Measurements from ENCODE around the gene RFX6. TPM values are rescaled to one million over a fixed set of nuclear protein-coding genes. Genes with fewer than 3 reads are reported as not detected.
"Not testable (repeated sequence)": the region's sequence is repeated elsewhere in the genome, so short reads cannot be mapped to it uniquely, and the experiment has no call there.

RFX6 gene, protein sequence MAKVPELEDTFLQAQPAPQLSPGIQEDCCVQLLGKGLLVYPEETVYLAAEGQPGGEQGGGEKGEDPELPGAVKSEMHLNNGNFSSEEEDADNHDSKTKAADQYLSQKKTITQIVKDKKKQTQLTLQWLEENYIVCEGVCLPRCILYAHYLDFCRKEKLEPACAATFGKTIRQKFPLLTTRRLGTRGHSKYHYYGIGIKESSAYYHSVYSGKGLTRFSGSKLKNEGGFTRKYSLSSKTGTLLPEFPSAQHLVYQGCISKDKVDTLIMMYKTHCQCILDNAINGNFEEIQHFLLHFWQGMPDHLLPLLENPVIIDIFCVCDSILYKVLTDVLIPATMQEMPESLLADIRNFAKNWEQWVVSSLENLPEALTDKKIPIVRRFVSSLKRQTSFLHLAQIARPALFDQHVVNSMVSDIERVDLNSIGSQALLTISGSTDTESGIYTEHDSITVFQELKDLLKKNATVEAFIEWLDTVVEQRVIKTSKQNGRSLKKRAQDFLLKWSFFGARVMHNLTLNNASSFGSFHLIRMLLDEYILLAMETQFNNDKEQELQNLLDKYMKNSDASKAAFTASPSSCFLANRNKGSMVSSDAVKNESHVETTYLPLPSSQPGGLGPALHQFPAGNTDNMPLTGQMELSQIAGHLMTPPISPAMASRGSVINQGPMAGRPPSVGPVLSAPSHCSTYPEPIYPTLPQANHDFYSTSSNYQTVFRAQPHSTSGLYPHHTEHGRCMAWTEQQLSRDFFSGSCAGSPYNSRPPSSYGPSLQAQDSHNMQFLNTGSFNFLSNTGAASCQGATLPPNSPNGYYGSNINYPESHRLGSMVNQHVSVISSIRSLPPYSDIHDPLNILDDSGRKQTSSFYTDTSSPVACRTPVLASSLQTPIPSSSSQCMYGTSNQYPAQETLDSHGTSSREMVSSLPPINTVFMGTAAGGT
- total RNA-seq (2012; rRNA removed): not detected in 2 replicates

DNA sequence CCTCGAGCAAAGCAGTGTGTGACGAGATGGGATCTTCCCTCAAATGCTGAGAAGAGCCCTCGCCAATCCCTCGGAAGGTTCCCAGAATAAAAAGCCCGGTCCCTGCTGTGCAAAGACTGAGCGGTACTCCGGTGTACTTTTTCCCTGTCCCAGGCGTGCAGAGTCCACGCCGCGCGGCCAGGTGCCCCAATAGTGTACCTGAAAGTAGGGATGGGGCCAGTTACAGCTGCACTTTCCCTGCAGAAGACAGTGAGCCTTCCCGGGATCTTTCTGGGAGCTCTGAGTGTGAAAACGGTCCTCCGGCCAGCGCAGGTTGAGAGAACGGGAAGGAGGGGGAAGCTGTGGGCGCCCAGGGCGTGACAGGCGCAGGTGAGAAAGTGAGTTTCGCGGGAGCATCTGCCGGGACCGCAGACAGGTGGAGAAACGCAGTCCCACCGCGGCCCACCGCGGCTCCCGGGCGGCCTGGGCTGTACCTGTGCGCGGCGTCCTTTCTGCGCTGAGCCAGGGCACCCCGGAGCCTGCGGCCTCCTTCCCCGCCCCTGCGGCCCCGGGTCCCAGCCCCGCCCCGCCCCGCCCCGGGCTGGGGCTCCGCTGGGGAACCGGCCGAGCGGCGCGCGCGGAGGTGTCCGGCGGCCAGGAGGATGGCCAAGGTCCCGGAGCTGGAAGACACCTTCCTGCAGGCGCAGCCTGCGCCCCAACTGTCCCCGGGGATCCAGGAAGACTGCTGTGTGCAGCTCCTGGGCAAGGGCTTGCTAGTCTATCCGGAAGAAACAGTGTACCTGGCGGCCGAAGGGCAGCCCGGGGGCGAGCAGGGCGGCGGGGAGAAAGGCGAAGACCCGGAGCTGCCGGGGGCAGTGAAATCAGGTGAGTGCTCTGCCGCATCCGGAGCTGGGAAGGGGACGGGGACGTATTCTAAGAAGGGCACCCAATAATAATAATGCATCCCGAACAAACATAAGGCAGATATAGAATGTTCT, at the start of gene RFX6:
Gene RFX6 (plus strand): TSS at position 608 of the 977 bp plus-strand sequence. CDS start 34 bp downstream, at position 642.
- Histone ChIP-seq H3K4me1 (ENCODE audit: control insufficient read depth, insufficient read depth, low read length) (peaks cover 4% of the 10 kb centered on the region), H3K9ac (ENCODE audit: low read depth, low read length) (no peak within 1 kb of the TSS), H3K27me3 (ENCODE audit: control insufficient read depth, insufficient read depth, low read length) (peaks cover 42% of the 10 kb centered on the region), H3K36me3 (ENCODE audit: insufficient read depth, low read length) (no peaks in the 10 kb centered on the region), H3K4me2 (ENCODE audit: low read length) (peak within 1 kb of the TSS; percentile 79), H3K9me3 (replicated peaks; ENCODE audit: low read length) (no peaks in the 10 kb centered on the region), H3K4me3 (ENCODE audit: low read length) (peak within 1 kb of the TSS; percentile 48)

GRCh38 chr6:116827561-116828240, 49.3 kb upstream of the RFX6 start:
- Histone ChIP-seq H3K27me3 (ENCODE audit: control insufficient read depth, insufficient read depth, low read length) (no peaks in the 10 kb centered on the region), H3K9ac (ENCODE audit: low read depth, low read length) (no peak overlapping the region), H3K4me2 (ENCODE audit: low read length) (no peak overlapping the region), H3K9me3 (replicated peaks; ENCODE audit: low read length) (no peaks in the 10 kb centered on the region), H3K4me3 (ENCODE audit: low read length) (no peak overlapping the region), H3K36me3 (ENCODE audit: insufficient read depth, low read length) (no peaks in the 10 kb centered on the region), H3K4me1 (ENCODE audit: control insufficient read depth, insufficient read depth, low read length) (no peaks in the 10 kb centered on the region)

GRCh38 chr6:116828983-116829382, 48.1 kb upstream of the RFX6 start, which contains the start of gene GPRC6A:
TSS of gene GPRC6A (minus strand) at chr6:116829083. CDS start at chr6:116829013, 70 bp downstream.
- Histone ChIP-seq H3K9ac (ENCODE audit: low read depth, low read length) (no peak within 1 kb of the TSS), H3K27me3 (ENCODE audit: control insufficient read depth, insufficient read depth, low read length) (no peaks in the 10 kb centered on the region), H3K4me3 (ENCODE audit: low read length) (no peak within 1 kb of the TSS), H3K36me3 (ENCODE audit: insufficient read depth, low read length) (no peaks in the 10 kb centered on the region), H3K4me1 (ENCODE audit: control insufficient read depth, insufficient read depth, low read length) (no peaks in the 10 kb centered on the region), H3K9me3 (replicated peaks; ENCODE audit: low read length) (no peaks in the 10 kb centered on the region), H3K4me2 (ENCODE audit: low read length) (no peak within 1 kb of the TSS)

- not testable (repeated sequence) for H3K9me3 ChIP-seq (replicated peaks; ENCODE audit: low read length); H3K4me3 ChIP-seq (ENCODE audit: low read length); H3K4me1 ChIP-seq (ENCODE audit: control insufficient read depth, insufficient read depth, low read length); H3K36me3 ChIP-seq (ENCODE audit: insufficient read depth, low read length); H3K4me2 ChIP-seq (ENCODE audit: low read length); H3K27me3 ChIP-seq (ENCODE audit: control insufficient read depth, insufficient read depth, low read length); H3K9ac ChIP-seq (ENCODE audit: low read depth, low read length)
These were observed 42.5 kb upstream of the RFX6 start for GRCh38 chr6:116834526-116834925.

- peaks cover 10% of the 10 kb centered on the region for H3K4me1 ChIP-seq (ENCODE audit: control insufficient read depth, insufficient read depth, low read length)
- H3K27me3 ChIP-seq (ENCODE audit: control insufficient read depth, insufficient read depth, low read length): no peaks in the 10 kb centered on the region
- H3K9me3 ChIP-seq (replicated peaks; ENCODE audit: low read length): no peaks in the 10 kb centered on the region
- no peaks in the 10 kb centered on the region for H3K36me3 ChIP-seq (ENCODE audit: insufficient read depth, low read length)
- no peak overlapping the region for H3K9ac ChIP-seq (ENCODE audit: low read depth, low read length)
- H3K4me3 ChIP-seq (ENCODE audit: low read length): no peak overlapping the region
- H3K4me2 ChIP-seq (ENCODE audit: low read length): no peak overlapping the region
These were observed 40.3 kb upstream of the RFX6 start for GRCh38 chr6:116836606-116837342.

DNA sequence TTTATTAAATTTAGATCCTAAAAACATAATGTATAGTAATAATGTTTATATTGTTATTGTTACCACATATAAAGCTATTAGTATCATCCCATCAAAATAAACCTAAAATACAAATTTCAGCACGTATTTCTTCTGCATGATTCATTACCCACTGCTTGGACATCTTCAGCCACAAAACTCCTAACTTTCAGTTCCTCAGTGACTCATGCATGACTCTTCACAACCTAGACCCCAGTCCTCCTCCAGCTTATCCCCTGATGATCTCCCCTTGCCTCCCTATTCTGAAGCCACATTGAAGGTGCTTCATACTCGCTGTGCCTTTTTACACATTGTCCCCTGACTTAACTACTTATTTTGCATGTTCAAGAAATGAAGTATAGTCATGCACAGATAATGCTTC, 37.0 kb upstream of the RFX6 start:
- no peak overlapping the region for H3K9ac ChIP-seq (ENCODE audit: low read depth, low read length)
- H3K4me2 ChIP-seq (ENCODE audit: low read length): no peak overlapping the region

GRCh38 chr6:116842459-116842858, 34.6 kb upstream of the RFX6 start:
- no peak overlapping the region for H3K4me2 ChIP-seq (ENCODE audit: low read length)
- H3K4me3 ChIP-seq (ENCODE audit: low read length): no peak overlapping the region
- H3K27me3 ChIP-seq (ENCODE audit: control insufficient read depth, insufficient read depth, low read length): no peaks in the 10 kb centered on the region
- H3K9ac ChIP-seq (ENCODE audit: low read depth, low read length): no peak overlapping the region
- H3K4me1 ChIP-seq (ENCODE audit: control insufficient read depth, insufficient read depth, low read length): peaks cover 10% of the 10 kb centered on the region
- no peaks in the 10 kb centered on the region for H3K9me3 ChIP-seq (replicated peaks; ENCODE audit: low read length)
- no peaks in the 10 kb centered on the region for H3K36me3 ChIP-seq (ENCODE audit: insufficient read depth, low read length)

More for the DNA sequence above, 37.0 kb upstream of the RFX6 start:
- H3K36me3 ChIP-seq (ENCODE audit: insufficient read depth, low read length): no peaks in the 10 kb centered on the region
- no peak overlapping the region for H3K4me3 ChIP-seq (ENCODE audit: low read length)
- no peaks in the 10 kb centered on the region for H3K27me3 ChIP-seq (ENCODE audit: control insufficient read depth, insufficient read depth, low read length)
- no peaks in the 10 kb centered on the region for H3K9me3 ChIP-seq (replicated peaks; ENCODE audit: low read length)
- H3K4me1 ChIP-seq (ENCODE audit: control insufficient read depth, insufficient read depth, low read length): peaks cover 10% of the 10 kb centered on the region

DNA sequence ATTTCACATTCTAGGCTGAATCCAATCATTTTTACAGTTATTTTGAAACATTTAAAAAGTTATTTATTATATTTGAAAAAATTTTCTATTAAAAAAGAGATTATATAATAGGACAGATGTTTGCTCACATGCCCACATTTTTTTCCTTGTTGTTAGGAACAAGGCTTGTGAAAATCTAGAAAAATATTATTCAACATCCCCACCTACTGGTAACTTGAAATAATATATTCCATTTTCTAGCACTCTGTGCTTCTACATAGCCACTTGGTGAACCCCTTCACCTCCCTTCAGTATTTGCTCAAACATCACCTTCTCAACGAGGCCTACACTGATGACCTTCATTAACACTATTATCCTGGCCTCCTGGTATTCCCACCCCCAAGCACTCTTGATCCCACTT, 29.8 kb upstream of the RFX6 start:
- no peaks in the 10 kb centered on the region for H3K36me3 ChIP-seq (ENCODE audit: insufficient read depth, low read length)
- no peaks in the 10 kb centered on the region for H3K4me1 ChIP-seq (ENCODE audit: control insufficient read depth, insufficient read depth, low read length)
- H3K27me3 ChIP-seq (ENCODE audit: control insufficient read depth, insufficient read depth, low read length): no peaks in the 10 kb centered on the region
- H3K9me3 ChIP-seq (replicated peaks; ENCODE audit: low read length): no peaks in the 10 kb centered on the region
- H3K9ac ChIP-seq (ENCODE audit: low read depth, low read length): no peak overlapping the region
- no peak overlapping the region for H3K4me3 ChIP-seq (ENCODE audit: low read length)
- H3K4me2 ChIP-seq (ENCODE audit: low read length): no peak overlapping the region

GRCh38 chr6:116858060-116858459, 19.0 kb upstream of the RFX6 start:
- H3K9ac ChIP-seq (ENCODE audit: low read depth, low read length): no peak overlapping the region
- no peak overlapping the region for H3K4me3 ChIP-seq (ENCODE audit: low read length)
- H3K9me3 ChIP-seq (replicated peaks; ENCODE audit: low read length): peaks cover 5% of the 10 kb centered on the region
- no peak overlapping the region for H3K4me2 ChIP-seq (ENCODE audit: low read length)
- H3K4me1 ChIP-seq (ENCODE audit: control insufficient read depth, insufficient read depth, low read length): no peaks in the 10 kb centered on the region
- no peaks in the 10 kb centered on the region for H3K27me3 ChIP-seq (ENCODE audit: control insufficient read depth, insufficient read depth, low read length)
- H3K36me3 ChIP-seq (ENCODE audit: insufficient read depth, low read length): no peaks in the 10 kb centered on the region

GRCh38 chr6:116859264-116859663, 17.8 kb upstream of the RFX6 start:
- Histone ChIP-seq H3K27me3 (ENCODE audit: control insufficient read depth, insufficient read depth, low read length) (no peaks in the 10 kb centered on the region), H3K9ac (ENCODE audit: low read depth, low read length) (no peak overlapping the region), H3K4me2 (ENCODE audit: low read length) (no peak overlapping the region), H3K36me3 (ENCODE audit: insufficient read depth, low read length) (no peaks in the 10 kb centered on the region), H3K9me3 (replicated peaks; ENCODE audit: low read length) (peaks cover 5% of the 10 kb centered on the region), H3K4me1 (ENCODE audit: control insufficient read depth, insufficient read depth, low read length) (no peaks in the 10 kb centered on the region), H3K4me3 (ENCODE audit: low read length) (no peak overlapping the region)

Data from skeletal muscle satellite cell (primary cell).